Astrocyte of the cerebellum (primary cell): ENCODE measurements around the gene NPNT.

Experiments used
- DNase-seq: peaks from one replicate; pipeline ENCODE4 v3.0.0-alpha.2; 2011; ENCODE audit warnings: low read depth
- H3K4me3 ChIP-seq: 2 replicates; pipeline ENCODE4 v1.5.1; 2011; ENCODE audit warnings: mild to moderate bottlenecking, low read depth, low read length, moderate library complexity
- CTCF ChIP-seq: IDR thresholded peaks from 2 replicates; pipeline ENCODE4 v1.5.1; 2012; ENCODE audit warnings: low read length, low read depth, moderate library complexity, mild to moderate bottlenecking; ENCODE audit errors: missing control alignments
- in situ Hi-C: cut with HindIII; loops from 2 replicates; pipeline ENCODE4 v1.10.0; 2017; ENCODE audit warnings: low sequenced_read_pairs

NPNT gene

GRCh38 chr4:105972946-105973621 lies 77.8 kb downstream of the NPNT start:
- DNase-seq: no peak
- TF ChIP-seq CTCF: no peak
- in situ Hi-C loops: no loop called here
- H3K4me3 ChIP-seq: no peak overlapping the region

- TF ChIP-seq CTCF: no peak
- no peak for DNase-seq
- in situ Hi-C loops: no loop called here
- H3K4me3 ChIP-seq: no peak overlapping the region
Measured at GRCh38 chr4:105976915-105977314, 81.6 kb downstream of the NPNT start.

GRCh38 chr4:105978684-105979296 lies 83.5 kb downstream of the NPNT start:
- in situ Hi-C loops: no loop called here
- DNase-seq: peak; percentile 55
- H3K4me3 ChIP-seq: no peak overlapping the region
- no peak for TF ChIP-seq CTCF

- DNase-seq: no peak
- no peak overlapping the region for H3K4me3 ChIP-seq
- no peak for TF ChIP-seq CTCF
- in situ Hi-C loops: no loop called here
Measured at GRCh38 chr4:105979506-105979905, 84.2 kb downstream of the NPNT start.

- no peak overlapping the region for H3K4me3 ChIP-seq
- DNase-seq: no peak
- no peak for TF ChIP-seq CTCF
- in situ Hi-C loops: no loop called here
Measured at GRCh38 chr4:105988671-105989070, 93.4 kb downstream of the NPNT start.

GRCh38 chr4:105989485-105990242 lies 94.4 kb downstream of the NPNT start:
- no peak for DNase-seq
- in situ Hi-C loops: no loop called here
- TF ChIP-seq CTCF: no peak

More at GRCh38 chr4:105989485-105990242, 94.4 kb downstream of the NPNT start:
- H3K4me3 ChIP-seq: no peak overlapping the region
